ENCODE measurements around the gene FBXO46. TPM values are rescaled to one million over a fixed set of nuclear protein-coding genes. Genes with fewer than 3 reads are reported as not detected.

FBXO46 gene
- total and polyA plus RNA-seq, 2 of the 13 experiments (the other 11 are each of a cell fraction or from before 2014, with no cell fraction given) = 6.2 to 6.4 TPM

DNA sequence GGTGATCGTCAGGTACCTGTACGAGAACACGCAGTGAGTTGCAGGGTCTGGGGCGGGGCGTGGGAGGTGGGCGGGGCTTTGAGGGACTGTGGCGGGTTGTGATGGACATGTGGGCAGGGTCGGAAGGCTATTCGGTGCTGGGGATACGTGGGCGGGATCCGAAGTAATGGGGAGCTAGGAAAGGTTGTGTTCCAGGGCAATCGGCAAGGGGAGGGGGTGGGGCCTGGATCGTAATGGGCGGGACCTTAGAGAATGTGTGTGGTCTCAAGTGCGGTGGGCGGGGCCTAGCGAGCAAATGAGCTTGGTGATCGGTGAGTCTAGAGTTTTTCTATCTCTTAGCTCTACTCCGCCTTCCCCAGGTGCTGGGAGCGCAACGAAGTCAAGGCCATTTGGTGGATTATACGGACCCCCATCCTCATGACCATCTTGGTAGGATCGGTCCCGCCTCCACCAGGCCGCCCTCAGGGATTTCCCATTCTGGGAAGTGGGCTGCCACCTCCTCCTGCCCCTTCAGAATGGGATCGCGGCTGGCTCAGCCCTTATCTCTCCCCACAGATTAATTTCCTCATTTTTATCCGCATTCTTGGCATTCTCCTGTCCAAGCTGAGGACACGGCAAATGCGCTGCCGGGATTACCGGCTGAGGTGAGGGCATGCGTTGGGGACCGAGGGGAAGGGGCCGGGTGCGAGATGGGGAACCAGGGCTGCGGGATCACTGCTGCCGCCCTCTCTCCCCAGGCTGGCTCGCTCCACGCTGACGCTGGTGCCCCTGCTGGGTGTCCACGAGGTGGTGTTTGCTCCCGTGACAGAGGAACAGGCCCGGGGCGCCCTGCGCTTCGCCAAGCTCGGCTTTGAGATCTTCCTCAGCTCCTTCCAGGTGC, 53.1 kb downstream of the FBXO46 start (continued):
- TF ChIP-seq, protein P1, sequence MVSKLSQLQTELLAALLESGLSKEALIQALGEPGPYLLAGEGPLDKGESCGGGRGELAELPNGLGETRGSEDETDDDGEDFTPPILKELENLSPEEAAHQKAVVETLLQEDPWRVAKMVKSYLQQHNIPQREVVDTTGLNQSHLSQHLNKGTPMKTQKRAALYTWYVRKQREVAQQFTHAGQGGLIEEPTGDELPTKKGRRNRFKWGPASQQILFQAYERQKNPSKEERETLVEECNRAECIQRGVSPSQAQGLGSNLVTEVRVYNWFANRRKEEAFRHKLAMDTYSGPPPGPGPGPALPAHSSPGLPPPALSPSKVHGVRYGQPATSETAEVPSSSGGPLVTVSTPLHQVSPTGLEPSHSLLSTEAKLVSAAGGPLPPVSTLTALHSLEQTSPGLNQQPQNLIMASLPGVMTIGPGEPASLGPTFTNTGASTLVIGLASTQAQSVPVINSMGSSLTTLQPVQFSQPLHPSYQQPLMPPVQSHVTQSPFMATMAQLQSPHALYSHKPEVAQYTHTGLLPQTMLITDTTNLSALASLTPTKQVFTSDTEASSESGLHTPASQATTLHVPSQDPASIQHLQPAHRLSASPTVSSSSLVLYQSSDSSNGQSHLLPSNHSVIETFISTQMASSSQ (IDR thresholded peaks at IDR 0.05; ENCODE audit: low read depth) = no peak
- TF ChIP-seq, protein P1 (CRISPR knock-in tag; IDR thresholded peaks at IDR 0.05; ENCODE audit: borderline replicate concordance) = no peak
- TF ChIP-seq, protein P2, sequence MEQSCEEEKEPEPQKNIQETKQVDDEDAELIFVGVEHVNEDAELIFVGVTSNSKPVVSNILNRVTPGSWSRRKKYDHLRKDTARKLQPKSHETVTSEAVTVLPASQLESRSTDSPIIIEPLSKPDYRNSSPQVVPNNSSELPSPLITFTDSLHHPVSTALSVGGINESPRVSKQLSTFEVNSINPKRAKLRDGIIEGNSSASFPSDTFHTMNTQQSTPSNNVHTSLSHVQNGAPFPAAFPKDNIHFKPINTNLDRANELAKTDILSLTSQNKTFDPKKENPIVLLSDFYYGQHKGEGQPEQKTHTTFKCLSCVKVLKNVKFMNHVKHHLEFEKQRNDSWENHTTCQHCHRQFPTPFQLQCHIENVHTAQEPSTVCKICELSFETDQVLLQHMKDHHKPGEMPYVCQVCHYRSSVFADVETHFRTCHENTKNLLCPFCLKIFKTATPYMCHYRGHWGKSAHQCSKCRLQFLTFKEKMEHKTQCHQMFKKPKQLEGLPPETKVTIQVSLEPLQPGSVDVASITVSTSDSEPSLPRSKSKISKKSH (CRISPR knock-in tag; IDR thresholded peaks at IDR 0.05; ENCODE audit: borderline replicate concordance) = 0 out of 2 replicates have a peak, but pooled peaks have one; percentile 51
- TF ChIP-seq SP5 (CRISPR knock-in tag; IDR thresholded peaks at IDR 0.05; ENCODE audit: borderline replicate concordance, low read depth) = peak; percentile 20; the same call in 1 of the 2 replicates
- TF ChIP-seq, protein P3, sequence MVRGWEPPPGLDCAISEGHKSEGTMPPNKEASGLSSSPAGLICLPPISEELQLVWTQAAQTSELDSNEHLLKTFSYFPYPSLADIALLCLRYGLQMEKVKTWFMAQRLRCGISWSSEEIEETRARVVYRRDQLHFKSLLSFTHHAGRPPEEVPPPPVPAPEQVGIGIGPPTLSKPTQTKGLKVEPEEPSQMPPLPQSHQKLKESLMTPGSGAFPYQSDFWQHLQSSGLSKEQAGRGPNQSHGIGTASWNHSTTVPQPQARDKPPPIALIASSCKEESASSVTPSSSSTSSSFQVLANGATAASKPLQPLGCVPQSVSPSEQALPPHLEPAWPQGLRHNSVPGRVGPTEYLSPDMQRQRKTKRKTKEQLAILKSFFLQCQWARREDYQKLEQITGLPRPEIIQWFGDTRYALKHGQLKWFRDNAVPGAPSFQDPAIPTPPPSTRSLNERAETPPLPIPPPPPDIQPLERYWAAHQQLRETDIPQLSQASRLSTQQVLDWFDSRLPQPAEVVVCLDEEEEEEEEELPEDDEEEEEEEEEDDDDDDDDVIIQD (CRISPR knock-in tag; IDR thresholded peaks at IDR 0.05; ENCODE audit: low read depth) = 0 out of 2 replicates have a peak, but pooled peaks have one; percentile 13
- 0 out of 2 replicates have a peak, but pooled peaks have one; percentile 46 for TF ChIP-seq NFYB (CRISPR knock-in tag; IDR thresholded peaks at IDR 0.05)
- TF ChIP-seq ZFP36 (IDR thresholded peaks at IDR 0.05; ENCODE audit: borderline replicate concordance, low read depth, low read length, partially characterized antibody) = peak; percentile 88
- TF ChIP-seq ZNF772 (CRISPR knock-in tag; IDR thresholded peaks at IDR 0.05) = no peak
- 0 out of 2 replicates have a peak, but pooled peaks have one; percentile 30 for TF ChIP-seq SP4 (CRISPR knock-in tag; IDR thresholded peaks at IDR 0.05)
- TF ChIP-seq WIZ (CRISPR knock-in tag; IDR thresholded peaks at IDR 0.05) = no peak
- peak; percentile 33; the same call in 1 of the 2 replicates for TF ChIP-seq ERF (CRISPR knock-in tag; IDR thresholded peaks at IDR 0.05)
- TF ChIP-seq, protein P4, sequence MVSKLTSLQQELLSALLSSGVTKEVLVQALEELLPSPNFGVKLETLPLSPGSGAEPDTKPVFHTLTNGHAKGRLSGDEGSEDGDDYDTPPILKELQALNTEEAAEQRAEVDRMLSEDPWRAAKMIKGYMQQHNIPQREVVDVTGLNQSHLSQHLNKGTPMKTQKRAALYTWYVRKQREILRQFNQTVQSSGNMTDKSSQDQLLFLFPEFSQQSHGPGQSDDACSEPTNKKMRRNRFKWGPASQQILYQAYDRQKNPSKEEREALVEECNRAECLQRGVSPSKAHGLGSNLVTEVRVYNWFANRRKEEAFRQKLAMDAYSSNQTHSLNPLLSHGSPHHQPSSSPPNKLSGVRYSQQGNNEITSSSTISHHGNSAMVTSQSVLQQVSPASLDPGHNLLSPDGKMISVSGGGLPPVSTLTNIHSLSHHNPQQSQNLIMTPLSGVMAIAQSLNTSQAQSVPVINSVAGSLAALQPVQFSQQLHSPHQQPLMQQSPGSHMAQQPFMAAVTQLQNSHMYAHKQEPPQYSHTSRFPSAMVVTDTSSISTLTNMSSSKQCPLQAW (CRISPR knock-in tag; IDR thresholded peaks at IDR 0.05) = 0 out of 2 replicates have a peak, but pooled peaks have one; percentile 33
- peak; percentile 39; the same call in 1 of the 2 replicates for TF ChIP-seq ELF3 (CRISPR knock-in tag; IDR thresholded peaks at IDR 0.05)
- 0 out of 2 replicates have a peak, but pooled peaks have one; percentile 11 for TF ChIP-seq PCBP1 (IDR thresholded peaks at IDR 0.05; ENCODE audit: borderline replicate concordance, low read depth, low read length)
- peak; percentile 59; the same call in 1 of the 2 replicates for TF ChIP-seq ADNP (CRISPR knock-in tag; IDR thresholded peaks at IDR 0.05)
- TF ChIP-seq SPEN (CRISPR knock-in tag; IDR thresholded peaks at IDR 0.05; ENCODE audit: low read depth) = peak; percentile 17; the same call in 1 of the 2 replicates
